HUES64 (cell line): ENCODE data around the gene FBF1. TPM values are rescaled to one million over a fixed set of nuclear protein-coding genes. Genes with fewer than 3 reads are reported as not detected.
A peak's percentile ranks its signal among the peaks of the same experiment; 100 is the strongest.

ENCODE experiments used
- H3K27ac ChIP-seq: 2 replicates; pipeline ENCODE4 v1.7.0; 2013; ENCODE audit warnings: low read depth, low read length, inconsistent platforms
- H3K27me3 ChIP-seq: 2 replicates; pipeline ENCODE4 v1.6.1; 2013; ENCODE audit warnings: mild to moderate bottlenecking, low read length; ENCODE audit not compliant: insufficient read depth
- H3K36me3 ChIP-seq: 2 replicates; pipeline ENCODE4 v1.6.1; 2013; ENCODE audit warnings: mild to moderate bottlenecking, low read length; ENCODE audit not compliant: insufficient read depth
- H3K4me1 ChIP-seq: 2 replicates; pipeline ENCODE4 v1.6.1; 2013; ENCODE audit warnings: mild to moderate bottlenecking, low read length, moderate library complexity; ENCODE audit not compliant: insufficient read depth
- H3K4me3 ChIP-seq: 2 replicates; pipeline ENCODE4 v1.5.1; 2013; ENCODE audit warnings: mild to moderate bottlenecking, low read length, moderate library complexity
- H3K9ac ChIP-seq: 2 replicates; pipeline ENCODE4 v1.6.1; 2013; ENCODE audit warnings: mild to moderate bottlenecking, low read depth, low read length
- H3K9me3 ChIP-seq: 2 replicates; pipeline ENCODE4 v1.6.1; 2013; ENCODE audit warnings: low read depth, low read length; ENCODE audit not compliant: insufficient read depth
- WGBS: fragments of 150-250, 120-280 bp; methylation state at CpG from one replicate; pipeline ENCODE4 v1.1.7; 2013; ENCODE audit warnings: missing lambda C conversion rate; 5-methylcytosine and 5-hydroxymethylcytosine counted together
- polyA plus RNA-seq, 2 experiments: library from polyadenylated mRNA; stranded (reverse); fragments of 50-300 nt; gene quantifications; one replicate each; pipeline ENCODE4 v1.2.3, GENCODE V29; 2013

Gene FBF1, protein sequence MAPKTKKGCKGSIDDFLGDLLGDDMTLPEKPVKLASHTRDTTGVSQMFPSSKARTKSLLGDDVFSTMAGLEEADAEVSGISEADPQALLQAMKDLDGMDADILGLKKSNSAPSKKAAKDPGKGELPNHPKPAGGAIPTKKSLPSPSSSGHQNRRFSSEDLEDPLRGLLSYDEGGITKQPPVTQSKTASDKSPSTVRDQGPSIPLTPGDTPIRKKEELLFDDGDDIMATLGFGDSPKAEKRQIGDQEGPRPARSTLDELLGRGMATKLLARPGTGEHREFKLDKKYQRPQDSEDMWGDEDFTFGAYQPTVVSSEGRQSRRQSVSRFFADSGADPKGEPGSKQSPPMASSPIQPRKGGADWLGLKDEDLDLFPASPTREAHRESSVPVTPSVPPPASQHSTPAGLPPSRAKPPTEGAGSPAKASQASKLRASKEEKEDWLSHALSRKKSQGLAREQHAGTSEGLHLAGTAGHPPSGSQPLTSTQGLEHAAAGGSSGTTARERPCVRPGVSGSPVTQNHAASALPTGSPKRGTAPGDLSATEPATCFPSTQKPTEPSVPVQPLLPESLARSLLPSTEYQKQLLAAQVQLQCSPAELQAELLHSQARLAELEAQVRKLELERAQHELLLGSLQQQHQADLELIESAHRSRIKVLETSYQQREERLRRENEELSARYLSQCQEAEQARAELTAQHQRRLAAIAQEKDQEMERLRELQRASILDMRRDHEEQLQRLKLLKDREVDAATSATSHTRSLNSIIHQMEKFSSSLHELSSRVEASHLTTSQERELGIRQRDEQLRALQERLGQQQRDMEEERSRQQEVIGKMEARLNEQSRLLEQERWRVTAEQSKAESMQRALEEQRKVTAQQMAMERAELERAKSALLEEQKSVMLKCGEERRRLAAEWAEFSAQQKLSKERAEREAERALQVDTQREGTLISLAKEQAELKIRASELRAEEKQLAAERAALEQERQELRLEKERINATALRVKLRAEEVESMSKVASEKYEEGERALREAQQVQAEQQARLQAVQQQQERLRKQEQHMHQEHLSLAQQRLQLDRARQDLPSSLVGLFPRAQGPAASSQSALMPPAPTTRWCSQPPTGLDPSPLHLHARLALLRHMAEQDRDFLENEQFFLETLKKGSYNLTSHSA
- 4.5 TPM for polyA plus RNA-seq (2013, experiment 1 of 2)
- polyA plus RNA-seq (2013, experiment 2 of 2): 3.6 TPM

- Histone ChIP-seq H3K36me3 (peaks cover 15% of the 10 kb centered on the region), H3K4me1 (peaks cover 3% of the 10 kb centered on the region), H3K27ac (peak within 1 kb of the TSS; percentile 69), H3K4me3 (peak within 1 kb of the TSS; percentile 84), H3K9me3 (no peaks in the 10 kb centered on the region), H3K9ac (peak within 1 kb of the TSS; percentile 91), H3K27me3 (no peaks in the 10 kb centered on the region)
- 2% methylated on average over 63 of the region's 63 CpGs for WGBS
These were observed at the start of gene FBF1 for GRCh38 chr17:75940727-75941441. Gene FBF1, minus strand, starts transcription at chr17:75941042. Its CDS starts 2,893 bp downstream, at chr17:75938149.

DNA sequence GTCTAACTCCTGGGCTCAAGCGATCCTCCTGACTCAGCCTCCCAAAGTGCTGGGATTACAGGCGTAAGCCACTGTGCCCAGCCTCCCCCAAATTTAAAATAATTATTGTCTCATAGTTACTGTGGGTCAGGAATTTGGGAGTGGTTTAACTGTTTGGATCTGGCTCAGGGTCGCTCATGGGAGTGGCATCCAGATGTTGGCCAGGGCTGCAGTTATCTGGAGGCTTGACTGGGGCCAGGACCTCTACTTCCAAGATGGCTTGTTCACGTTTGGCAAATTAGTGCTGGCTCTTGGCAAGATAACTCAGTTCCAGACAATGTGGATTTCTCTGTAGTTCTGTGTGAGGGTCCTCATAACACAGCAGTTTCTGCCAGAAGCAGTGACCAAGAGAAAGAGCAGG is 46.2 kb upstream of the FBF1 start:
- Histone ChIP-seq H3K27me3 (no peaks in the 10 kb centered on the region), H3K4me3 (no peak overlapping the region), H3K9me3 (no peaks in the 10 kb centered on the region), H3K27ac (no peak overlapping the region), H3K4me1 (peaks cover 17% of the 10 kb centered on the region), H3K9ac (no peak overlapping the region), H3K36me3 (peaks cover 16% of the 10 kb centered on the region)
- 92% methylated on average over 4 of the region's 4 CpGs for WGBS

- Histone ChIP-seq H3K9ac (no peak overlapping the region), H3K36me3 (peaks cover 8% of the 10 kb centered on the region; the same call in 1 of the 2 replicates), H3K4me3 (no peak overlapping the region), H3K4me1 (peaks cover 25% of the 10 kb centered on the region), H3K27ac (no peak overlapping the region), H3K9me3 (no peaks in the 10 kb centered on the region), H3K27me3 (no peaks in the 10 kb centered on the region)
- 95% methylated on average over 3 of the region's 4 CpGs for WGBS
These were observed 45.1 kb upstream of the FBF1 start for GRCh38 chr17:75985986-75986385.

DNA sequence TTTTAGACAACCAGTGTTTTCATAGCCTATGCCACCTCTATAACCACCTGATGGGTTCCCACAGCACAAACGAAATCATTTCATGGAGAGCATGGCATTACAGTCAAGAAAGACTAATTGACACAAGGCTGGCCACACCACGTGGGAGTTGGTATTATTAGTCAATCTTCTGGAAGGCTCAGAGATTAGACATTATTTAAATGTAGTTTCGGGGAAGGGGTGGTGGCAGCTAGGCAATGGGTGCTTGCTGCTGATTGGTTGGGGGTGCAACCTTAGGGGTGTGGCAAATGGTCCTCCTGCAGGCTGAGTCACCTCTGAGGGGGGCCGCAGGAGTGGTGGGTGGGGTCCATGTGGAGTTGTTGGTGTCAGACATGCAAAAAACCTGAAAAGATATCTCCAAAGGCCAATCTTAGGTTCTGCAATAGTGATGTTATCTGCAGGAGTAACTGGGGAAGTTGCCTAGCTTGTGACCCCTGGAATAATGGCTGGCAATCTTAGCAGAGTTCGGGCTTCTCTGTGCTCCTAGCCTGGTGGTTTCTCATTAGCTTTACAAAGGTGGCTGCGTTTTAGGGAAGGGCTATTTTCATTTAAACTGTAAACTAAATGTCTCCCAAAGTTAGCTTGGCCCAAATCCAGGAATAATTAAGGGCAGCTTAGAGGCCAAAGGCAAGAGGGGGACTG is 42.8 kb upstream of the FBF1 start:
- no peaks in the 10 kb centered on the region for H3K27me3 ChIP-seq
- WGBS: 11% methylated on average over 6 of the region's 6 CpGs
- peak overlapping the region; percentile 53; the same call in 1 of the 2 replicates for H3K9ac ChIP-seq
- peaks cover 25% of the 10 kb centered on the region for H3K4me1 ChIP-seq
- peak overlapping the region; percentile 94 for H3K27ac ChIP-seq
- no peaks in the 10 kb centered on the region for H3K9me3 ChIP-seq
- peak overlapping the region; percentile 41 for H3K4me3 ChIP-seq
- H3K36me3 ChIP-seq: peaks cover 8% of the 10 kb centered on the region; the same call in 1 of the 2 replicates

DNA sequence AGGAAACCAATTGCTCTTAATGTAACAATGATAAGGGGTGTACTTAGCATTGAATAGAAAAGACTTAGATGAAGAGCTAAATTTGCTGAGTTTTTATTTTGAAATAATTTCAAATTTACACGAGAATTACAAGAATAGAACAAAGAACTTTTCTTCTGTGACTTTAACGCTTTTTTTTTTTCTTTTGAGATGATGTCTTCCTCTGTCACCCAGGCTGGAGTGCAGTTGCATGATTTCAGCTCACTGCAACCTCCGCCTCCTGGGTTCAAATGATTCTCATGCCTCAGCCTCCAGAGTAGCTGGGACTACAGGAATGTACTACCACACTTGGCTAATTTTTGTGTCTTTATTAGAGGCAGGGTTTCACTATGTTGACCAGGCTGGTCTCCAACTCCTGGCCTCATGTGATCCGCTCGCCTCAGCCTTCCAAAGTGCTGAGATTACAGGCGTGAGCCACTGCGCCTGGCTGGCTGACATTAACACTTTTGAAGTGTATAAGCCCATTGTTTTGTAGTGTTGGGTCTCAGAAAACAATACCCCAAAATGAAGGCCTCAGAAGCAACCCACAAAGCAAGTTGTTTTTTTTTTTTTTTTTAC is 40.3 kb upstream of the FBF1 start:
- H3K9ac ChIP-seq: no peak overlapping the region
- no peaks in the 10 kb centered on the region for H3K27me3 ChIP-seq
- no peak overlapping the region for H3K4me3 ChIP-seq
- H3K36me3 ChIP-seq: peaks cover 5% of the 10 kb centered on the region
- no peaks in the 10 kb centered on the region for H3K9me3 ChIP-seq
- 94% methylated on average over 7 of the region's 7 CpGs for WGBS
- H3K27ac ChIP-seq: no peak overlapping the region; the same call in 1 of the 2 replicates
- H3K4me1 ChIP-seq: peaks cover 31% of the 10 kb centered on the region

DNA sequence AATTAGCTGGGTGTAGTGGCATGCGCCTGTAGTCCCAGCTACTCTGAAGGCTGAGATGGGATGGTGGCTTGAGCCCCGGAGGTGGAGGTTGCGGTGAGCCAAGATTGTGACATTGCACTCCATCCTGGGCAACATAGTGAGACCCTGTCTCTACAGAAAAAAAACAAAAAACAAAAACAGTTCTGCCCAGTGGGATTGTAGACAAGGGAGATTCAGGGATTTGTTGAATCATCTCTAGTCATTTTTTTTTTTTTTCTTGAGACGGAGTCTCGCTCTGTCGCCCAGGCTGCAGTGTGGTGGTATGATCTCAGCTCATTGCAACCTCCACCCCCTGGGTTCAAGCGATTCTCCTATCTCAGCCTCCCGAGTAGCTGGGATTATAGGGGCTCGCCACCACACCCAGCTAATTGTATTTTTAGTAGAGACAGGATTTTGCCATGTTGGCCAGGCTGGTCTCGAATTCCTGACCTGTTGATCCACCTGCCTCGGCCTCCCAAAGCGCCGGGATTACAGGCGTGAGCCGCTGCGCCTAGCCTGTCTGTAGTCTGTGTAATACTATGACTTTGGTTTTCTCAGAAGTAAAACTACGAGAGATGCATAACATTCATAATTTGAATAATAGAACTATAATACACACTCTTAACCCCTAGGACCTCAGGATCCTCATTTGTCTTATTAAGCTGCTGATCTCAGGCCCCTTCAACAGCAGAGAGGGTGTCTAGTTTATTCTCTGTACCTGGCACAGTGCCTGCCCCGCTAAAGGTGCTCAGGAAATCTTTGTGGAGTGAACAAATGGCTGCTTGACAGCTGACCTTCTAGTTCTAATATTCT is 39.6 kb upstream of the FBF1 start:
- Histone ChIP-seq H3K27me3 (no peaks in the 10 kb centered on the region), H3K4me3 (peak overlapping the region; percentile 74), H3K36me3 (peaks cover 8% of the 10 kb centered on the region), H3K9me3 (no peaks in the 10 kb centered on the region), H3K4me1 (peaks cover 31% of the 10 kb centered on the region), H3K27ac (peak overlapping the region; percentile 98), H3K9ac (peak overlapping the region; percentile 83)
- WGBS: 87% methylated on average over 17 of the region's 18 CpGs

DNA sequence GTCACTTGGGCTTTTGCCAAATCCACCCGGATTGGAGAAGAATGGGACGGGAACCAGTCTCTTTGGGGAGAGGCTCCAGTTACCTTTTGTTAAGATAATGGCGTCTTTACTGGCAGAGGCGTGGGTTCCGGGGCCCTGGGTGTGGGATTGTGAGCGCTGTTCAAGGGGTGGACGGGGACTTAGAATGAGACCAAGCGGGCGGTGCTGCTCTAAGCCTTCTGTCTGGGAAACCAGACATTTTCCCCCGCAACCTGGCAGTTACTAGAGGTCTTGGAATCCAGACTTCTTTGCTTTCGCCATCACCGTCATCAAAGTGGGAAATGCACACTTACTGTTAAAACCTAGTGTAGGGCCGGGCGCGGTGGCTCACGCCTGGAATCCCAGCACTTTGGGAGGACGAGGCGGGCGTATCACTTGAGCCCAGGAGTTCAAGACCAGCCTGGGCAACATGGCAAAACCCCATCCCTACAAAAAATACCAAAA is 38.9 kb upstream of the FBF1 start:
- peaks cover 31% of the 10 kb centered on the region for H3K4me1 ChIP-seq
- no peaks in the 10 kb centered on the region for H3K27me3 ChIP-seq
- H3K4me3 ChIP-seq: peak overlapping the region; percentile 74
- H3K36me3 ChIP-seq: peaks cover 8% of the 10 kb centered on the region
- H3K27ac ChIP-seq: peak overlapping the region; percentile 98
- H3K9ac ChIP-seq: peak overlapping the region; percentile 83
- no peaks in the 10 kb centered on the region for H3K9me3 ChIP-seq
- WGBS: 9% methylated on average over 19 of the region's 19 CpGs

DNA sequence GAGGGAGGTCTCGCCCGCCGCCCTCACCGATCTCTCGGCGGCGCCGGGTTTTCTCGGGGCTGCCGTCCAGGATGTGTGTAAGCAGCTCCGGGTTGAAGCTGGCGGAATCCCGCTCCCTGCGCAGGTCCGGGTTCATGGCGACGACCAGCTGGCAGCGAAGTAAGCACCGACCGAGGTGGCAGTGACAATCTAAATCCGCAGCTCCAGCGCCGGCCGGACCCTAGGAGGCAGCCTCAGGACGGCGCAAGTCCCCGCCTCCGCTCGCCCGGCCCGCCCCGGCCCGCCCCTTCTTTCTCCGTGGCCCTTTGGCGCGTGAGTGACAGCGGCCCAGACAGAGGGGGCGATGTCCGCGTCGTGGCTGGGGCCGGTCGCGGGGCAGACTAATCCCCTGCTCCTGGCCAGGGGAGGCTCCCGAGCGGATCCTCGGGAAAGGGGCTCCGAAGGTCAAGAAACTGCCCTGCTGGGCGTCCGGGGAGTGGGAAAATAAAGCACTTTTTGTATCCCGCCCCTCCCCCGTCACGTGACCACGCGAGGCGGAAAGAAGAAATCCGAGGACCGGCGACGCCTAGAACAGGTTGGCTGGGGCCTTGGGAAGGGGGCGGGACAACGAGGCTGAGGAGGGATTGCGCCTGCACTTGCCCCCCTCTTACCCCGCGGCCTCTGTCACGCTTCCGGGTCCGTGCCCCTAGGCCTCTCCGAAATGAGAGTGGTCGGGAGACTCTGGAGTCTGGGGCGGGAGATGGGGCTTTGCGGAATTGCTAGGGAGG is 38.3 kb upstream of the FBF1 start, which contains the start of the genes ACOX1 and TEN1:
ACOX1 (minus strand) TSS at position 229 of the 767 bp plus-strand sequence; CDS start at position 136, 93 bp downstream.
TEN1 (plus strand) TSS at position 303 of the 767 bp plus-strand sequence. CDS start 6,953 bp downstream, outside the sequence.
- no peaks in the 10 kb centered on the region for H3K27me3 ChIP-seq
- peaks cover 25% of the 10 kb centered on the region for H3K4me1 ChIP-seq
- H3K27ac ChIP-seq: peak within 1 kb of the TSS; percentile 98
- H3K9ac ChIP-seq: peak within 1 kb of the TSS; percentile 83
- no peaks in the 10 kb centered on the region for H3K9me3 ChIP-seq
- H3K4me3 ChIP-seq: peak within 1 kb of the TSS; percentile 74
- peaks cover 8% of the 10 kb centered on the region for H3K36me3 ChIP-seq
- under 1% methylated on average over 72 of the region's 72 CpGs for WGBS
